ENCODE results near the gene MIPOL1.

GRCh38 chr14:37596790-37597472 lies 399.2 kb downstream of the MIPOL1 start:
- TF ChIP-seq CTCF (IDR thresholded peaks at IDR 0.05) (no peak), POLR2A (IDR thresholded peaks at IDR 0.05) (no peak)
